Vagina (tissue), 2 donors: ENCODE data around the gene KLHL10. TPM values are rescaled to one million over a fixed set of nuclear protein-coding genes. Genes with fewer than 3 reads are reported as not detected.

Source experiments
- DNase-seq, 2 donors: peaks; one replicate each; pipeline ENCODE4 v3.0.0-alpha.2; 2017; ENCODE audit errors: extremely low spot score in 2 of 2
- H3K27ac ChIP-seq: fragments of 200-600 bp; sonication (generic); one replicate; pipeline ENCODE4 v1.5.1; 2019
- H3K27me3 ChIP-seq: fragments of 200-600 bp; sonication (generic); one replicate; pipeline ENCODE4 v1.5.1; 2019
- H3K36me3 ChIP-seq, 2 donors: fragments of 200-600 bp; sonication (generic); one replicate each; pipeline ENCODE4 v1.5.1; 2017 to 2019
- H3K4me1 ChIP-seq: fragments of 200-600 bp; sonication (generic); one replicate; pipeline ENCODE4 v1.5.1; 2019
- H3K4me3 ChIP-seq, 2 donors: fragments of 200-600 bp; sonication (generic); 1 replicate in 1 of 2; 2 replicates in 1 of 2; pipeline ENCODE4 v1.5.1; 2016 to 2019
- H3K9me3 ChIP-seq: fragments of 200-600 bp; sonication (generic); one replicate; pipeline ENCODE4 v1.5.1; 2019
- CTCF ChIP-seq, 3 experiments: fragments of 450-650 bp in 2 of 3; fragments of 200-600 bp in 1 of 3; sonication (generic) in 1 of 3; IDR thresholded peaks; one replicate each; pipeline ENCODE4 v1.5.1; 2017 to 2019; ENCODE audit warnings: antibody characterized with exemption in 3 of 3, mild to moderate bottlenecking in 2 of 3, moderate library complexity in 2 of 3
- POLR2A ChIP-seq, 2 donors: fragments of 450-650 bp; IDR thresholded peaks; one replicate each; pipeline ENCODE4 v1.6.1; 2017; ENCODE audit warnings: antibody characterized with exemption in 2 of 2, mild to moderate bottlenecking in 2 of 2, moderate library complexity in 2 of 2
- POLR2AphosphoS5 ChIP-seq, 2 donors: sonication (generic); formaldehyde crosslinking; IDR thresholded peaks; one replicate each; pipeline ENCODE4 v1.9.0; 2017; ENCODE audit warnings: antibody characterized with exemption in 2 of 2, mild to moderate bottlenecking in 2 of 2, low read depth in 1 of 2; ENCODE audit not compliant: insufficient read depth in 1 of 2
- intact Hi-C: fragments of 100-400 bp; cut with DNase I; formaldehyde crosslinking; loops from one replicate; pipeline ENCODE4 v1.15.1; 2023
- total RNA-seq: library from RNA; depleted of rRNA; stranded (reverse); fragments of >200 nt; gene quantifications from one replicate; pipeline ENCODE4 v1.2.3, GENCODE V29; 2016

KLHL10 gene
- total RNA-seq, 1 donor from 2014 or later: not detected

GRCh38 chr17:41868568-41868967, 30.9 kb downstream of the KLHL10 start:
- Histone ChIP-seq H3K4me3 (no peak overlapping the region), H3K27me3 (no peaks in the 10 kb centered on the region), H3K9me3 (no peaks in the 10 kb centered on the region), H3K27ac (no peak overlapping the region), H3K4me1 (peaks cover 8% of the 10 kb centered on the region), H3K36me3 (peaks cover 0 to 48% of the 10 kb centered on the region in 2 donors)
- TF ChIP-seq CTCF (IDR thresholded peaks at IDR 0.05) (no peak), POLR2AphosphoS5 (IDR thresholded peaks at IDR 0.05; ENCODE audit: insufficient read depth in 1 of 2, low read depth in 1 of 2) (no peak), POLR2A (IDR thresholded peaks at IDR 0.05) (no peak)
- intact Hi-C loops: no loop called here
- DNase-seq: no peak

GRCh38 chr17:41869426-41869825, 31.8 kb downstream of the KLHL10 start:
- H3K4me3 ChIP-seq: no peak overlapping the region
- peaks cover 0 to 56% of the 10 kb centered on the region in 2 donors for H3K36me3 ChIP-seq
- intact Hi-C loops: no loop called here
- no peak overlapping the region for H3K27ac ChIP-seq
- no peaks in the 10 kb centered on the region for H3K4me1 ChIP-seq
- DNase-seq: no peak
- no peaks in the 10 kb centered on the region for H3K27me3 ChIP-seq
- H3K9me3 ChIP-seq: no peaks in the 10 kb centered on the region
- TF ChIP-seq POLR2AphosphoS5 (IDR thresholded peaks at IDR 0.05; ENCODE audit: insufficient read depth in 1 of 2, low read depth in 1 of 2): no peak

GRCh38 chr17:41870097-41870496, 32.5 kb downstream of the KLHL10 start:
- H3K4me3 ChIP-seq: no peak overlapping the region
- intact Hi-C loops: no loop called here
- peaks cover 0 to 61% of the 10 kb centered on the region in 2 donors for H3K36me3 ChIP-seq
- H3K27me3 ChIP-seq: no peaks in the 10 kb centered on the region
- no peak overlapping the region for H3K27ac ChIP-seq
- H3K4me1 ChIP-seq: no peaks in the 10 kb centered on the region
- TF ChIP-seq POLR2AphosphoS5 (IDR thresholded peaks at IDR 0.05; ENCODE audit: insufficient read depth in 1 of 2, low read depth in 1 of 2) (no peak), CTCF (IDR thresholded peaks at IDR 0.05) (no peak), POLR2A (IDR thresholded peaks at IDR 0.05) (no peak)
- H3K9me3 ChIP-seq: no peaks in the 10 kb centered on the region
- DNase-seq: no peak

DNA sequence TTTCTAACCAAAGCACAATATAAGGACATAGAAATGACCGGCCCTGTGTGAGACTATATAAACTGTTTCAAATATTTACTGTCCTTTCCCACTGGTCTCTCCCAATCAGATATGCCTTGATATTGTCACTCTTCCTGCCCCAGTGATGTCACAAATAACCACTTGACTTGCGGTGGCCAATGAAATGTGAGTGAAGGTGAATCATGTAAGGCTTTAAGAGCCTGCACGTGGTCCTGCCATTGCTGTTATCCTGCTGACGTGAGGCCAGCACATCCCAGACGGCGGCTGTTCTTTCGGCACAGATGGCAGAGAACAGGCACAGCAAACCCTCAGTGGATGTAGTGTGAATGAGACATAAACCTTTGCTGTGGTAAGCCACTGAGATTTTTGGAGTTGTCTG, 33.0 kb downstream of the KLHL10 start:
- H3K27ac ChIP-seq: no peak overlapping the region
- H3K4me1 ChIP-seq: no peaks in the 10 kb centered on the region
- no peaks in the 10 kb centered on the region for H3K9me3 ChIP-seq
- no peak overlapping the region for H3K4me3 ChIP-seq
- no peak for DNase-seq
- H3K36me3 ChIP-seq: peaks cover 0 to 61% of the 10 kb centered on the region in 2 donors
- no peak for TF ChIP-seq POLR2A (IDR thresholded peaks at IDR 0.05)
- no peaks in the 10 kb centered on the region for H3K27me3 ChIP-seq
- intact Hi-C loops: no loop called here

- peaks cover 0 to 61% of the 10 kb centered on the region in 2 donors for H3K36me3 ChIP-seq
These were observed 34.2 kb downstream of the KLHL10 start for GRCh38 chr17:41871789-41872188.

More at GRCh38 chr17:41871789-41872188, 34.2 kb downstream of the KLHL10 start:
- Histone ChIP-seq H3K4me3 (no peak overlapping the region), H3K27me3 (no peaks in the 10 kb centered on the region), H3K27ac (no peak overlapping the region), H3K4me1 (no peaks in the 10 kb centered on the region), H3K9me3 (no peaks in the 10 kb centered on the region)
- TF ChIP-seq POLR2AphosphoS5 (IDR thresholded peaks at IDR 0.05; ENCODE audit: insufficient read depth in 1 of 2, low read depth in 1 of 2) (no peak), POLR2A (IDR thresholded peaks at IDR 0.05) (no peak), CTCF (IDR thresholded peaks at IDR 0.05) (no peak)
- DNase-seq: no peak
- intact Hi-C loops: no loop called here
